Measurements from ENCODE around the gene WNT3A.
"Not testable (repeated sequence)": the region's sequence is repeated elsewhere in the genome, so short reads cannot be mapped to it uniquely, and the experiment has no call there.

Gene WNT3A, protein sequence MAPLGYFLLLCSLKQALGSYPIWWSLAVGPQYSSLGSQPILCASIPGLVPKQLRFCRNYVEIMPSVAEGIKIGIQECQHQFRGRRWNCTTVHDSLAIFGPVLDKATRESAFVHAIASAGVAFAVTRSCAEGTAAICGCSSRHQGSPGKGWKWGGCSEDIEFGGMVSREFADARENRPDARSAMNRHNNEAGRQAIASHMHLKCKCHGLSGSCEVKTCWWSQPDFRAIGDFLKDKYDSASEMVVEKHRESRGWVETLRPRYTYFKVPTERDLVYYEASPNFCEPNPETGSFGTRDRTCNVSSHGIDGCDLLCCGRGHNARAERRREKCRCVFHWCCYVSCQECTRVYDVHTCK

GRCh38 chr1:228006786-228007048 lies at the start of gene WNT3A:
Gene WNT3A (plus strand): TSS chr1:228006998. CDS start chr1:228007129, 131 bp downstream.
- CTCF ChIA-PET: no interaction called here

DNA sequence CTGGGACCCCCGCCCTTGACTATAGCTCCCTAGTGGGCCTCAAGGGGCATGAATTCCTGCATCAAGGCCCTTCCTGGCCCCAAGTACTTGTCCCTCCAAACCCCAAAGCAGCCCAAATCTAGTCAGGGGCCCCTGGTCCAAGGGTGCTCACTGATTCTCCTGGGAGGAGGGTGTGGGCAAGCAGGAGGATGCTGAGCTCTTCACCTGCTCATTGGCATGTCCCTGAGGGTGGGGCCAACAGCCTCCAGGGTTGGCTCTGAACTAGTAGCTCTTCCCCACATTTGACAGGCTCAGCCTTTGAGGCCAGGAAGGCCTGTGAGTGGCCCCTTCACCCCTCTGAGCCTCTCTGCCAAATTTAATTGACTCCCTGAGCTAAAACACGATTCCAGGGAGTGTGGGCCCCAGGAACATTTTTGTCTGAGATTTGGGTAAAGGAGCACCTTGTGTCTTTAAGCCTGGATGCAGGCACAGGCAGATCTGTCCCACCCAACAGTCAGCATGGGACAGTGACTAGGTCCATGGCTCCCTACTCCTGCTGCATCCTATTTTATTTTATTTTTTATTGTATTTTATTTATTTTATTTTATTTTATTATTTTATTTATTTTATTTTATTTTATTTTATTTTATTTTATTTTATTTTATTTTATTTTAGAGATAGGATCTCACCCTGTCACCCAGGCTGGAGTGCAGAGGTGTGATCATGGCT lies 48.0 kb upstream of the WNT3A start:
- DNase-seq (ENCODE audit: extremely low spot score): no peak
- POLR2A ChIA-PET: no interaction called here
- CTCF ChIA-PET: interaction anchor here (0.9 kb wide), 1 partner anchor 9 kb away, joined by 3 read pairs; no protein-coding TSS in a partner anchor
- no peak for TF ChIP-seq CTCF (IDR thresholded peaks at IDR 0.05; ENCODE audit: control extremely low read depth, extremely low read depth, low read depth, missing control alignments)

More at GRCh38 chr1:228006786-228007048, at the start of gene WNT3A:
- no peak for TF ChIP-seq CTCF (IDR thresholded peaks at IDR 0.05; ENCODE audit: control extremely low read depth, extremely low read depth, low read depth, missing control alignments)
- no peak for DNase-seq (ENCODE audit: extremely low spot score)
- POLR2A ChIA-PET: interaction anchor here (0.5 kb wide), 1 partner anchor 82 kb away, joined by 3 read pairs; no protein-coding TSS in a partner anchor

DNA sequence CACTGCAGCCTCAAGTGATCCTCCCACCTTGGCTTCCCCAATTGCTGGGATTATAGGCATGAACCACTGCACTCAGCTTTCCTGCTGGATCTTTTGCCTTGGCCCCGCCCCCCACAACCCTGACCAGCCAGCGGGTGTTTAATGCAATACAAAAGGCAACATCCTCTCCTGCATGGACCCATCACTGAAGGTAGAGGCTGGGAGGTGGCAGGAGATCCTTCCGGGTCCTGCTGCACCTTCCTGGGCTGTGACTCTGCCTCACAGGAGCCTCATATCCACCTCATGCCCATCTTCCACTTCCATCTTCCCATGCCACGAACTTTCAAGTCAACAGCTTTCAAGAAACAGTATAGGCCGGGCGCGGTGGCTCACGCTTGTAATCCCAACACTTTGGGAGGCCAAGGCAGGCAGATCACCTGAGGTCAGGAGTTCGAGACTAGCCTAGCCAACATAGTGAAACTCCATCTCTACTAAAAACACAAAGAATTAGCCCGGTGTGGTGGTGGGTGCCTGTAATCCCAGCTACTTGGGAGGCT lies 47.4 kb upstream of the WNT3A start:
- no peak for TF ChIP-seq CTCF (IDR thresholded peaks at IDR 0.05; ENCODE audit: control extremely low read depth, extremely low read depth, low read depth, missing control alignments)
- POLR2A ChIA-PET: no interaction called here
- CTCF ChIA-PET: interaction anchor here (1.1 kb wide), 1 partner anchor 40 kb away, joined by 3 read pairs; no protein-coding TSS in a partner anchor
- no peak for DNase-seq (ENCODE audit: extremely low spot score)

- DNase-seq (ENCODE audit: extremely low spot score): no peak
- POLR2A ChIA-PET: interaction anchor here (0.6 kb wide), 1 partner anchor 1260 kb away, joined by 4 read pairs; no protein-coding TSS in a partner anchor
- CTCF ChIA-PET: no interaction called here
- TF ChIP-seq CTCF (IDR thresholded peaks at IDR 0.05; ENCODE audit: control extremely low read depth, extremely low read depth, low read depth, missing control alignments): no peak
Measured at GRCh38 chr1:227961651-227962466, 44.9 kb upstream of the WNT3A start.

DNA sequence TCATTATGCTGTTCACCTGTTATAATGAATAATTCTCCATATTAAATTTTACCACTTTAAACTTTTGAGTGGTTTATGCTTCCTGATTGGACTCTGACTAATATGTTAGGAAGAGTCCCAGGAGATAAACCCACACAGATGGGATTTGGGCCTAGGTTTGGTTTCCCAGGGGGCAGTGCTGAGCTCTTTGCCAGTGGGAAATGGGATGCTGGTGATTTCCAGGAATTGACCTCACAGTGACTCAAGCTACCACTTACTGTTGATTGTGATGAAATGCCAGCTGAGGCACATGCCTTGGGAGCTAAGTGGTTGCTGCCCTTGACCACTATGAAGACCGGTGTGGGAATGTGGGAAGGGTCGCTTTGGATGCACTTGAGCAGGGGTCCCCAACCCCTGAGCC lies 40.1 kb upstream of the WNT3A start:
- POLR2A ChIA-PET; DNase-seq (ENCODE audit: extremely low spot score): not testable (repeated sequence)

DNA sequence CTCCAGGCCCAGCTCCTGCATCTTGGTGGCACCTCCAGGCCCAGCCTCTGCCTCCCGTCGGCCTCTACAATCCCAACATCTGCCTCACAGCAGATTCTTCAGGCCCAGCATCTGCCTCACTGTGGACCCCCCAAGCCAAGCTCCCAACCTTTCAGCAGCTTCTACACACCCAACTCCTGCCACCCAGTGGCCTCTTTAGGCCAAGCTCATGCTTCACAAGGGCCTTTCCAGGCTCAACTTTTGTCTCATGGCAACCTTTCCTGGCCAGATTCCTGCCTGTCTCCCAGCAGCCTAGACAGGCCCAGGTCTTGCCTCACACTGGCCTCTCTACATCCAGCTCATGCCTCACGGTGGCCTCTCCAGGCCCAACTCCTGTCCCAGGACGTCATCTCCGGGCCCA lies 39.0 kb upstream of the WNT3A start:
- DNase-seq (ENCODE audit: extremely low spot score): not testable (repeated sequence)

More for the DNA sequence above, 40.1 kb upstream of the WNT3A start:
- CTCF ChIA-PET: not testable (repeated sequence)

GRCh38 chr1:227970076-227970995 lies 36.5 kb upstream of the WNT3A start:
- CTCF ChIA-PET; POLR2A ChIA-PET; DNase-seq (ENCODE audit: extremely low spot score): not testable (repeated sequence)

More for the DNA sequence above, 39.0 kb upstream of the WNT3A start:
- CTCF ChIA-PET, POLR2A ChIA-PET: not testable (repeated sequence)
- peak; percentile 26 for TF ChIP-seq CTCF (IDR thresholded peaks at IDR 0.05; ENCODE audit: control extremely low read depth, extremely low read depth, low read depth, missing control alignments)

GRCh38 chr1:227971216-227971615 lies 35.6 kb upstream of the WNT3A start:
- CTCF ChIA-PET: not testable (repeated sequence)

DNA sequence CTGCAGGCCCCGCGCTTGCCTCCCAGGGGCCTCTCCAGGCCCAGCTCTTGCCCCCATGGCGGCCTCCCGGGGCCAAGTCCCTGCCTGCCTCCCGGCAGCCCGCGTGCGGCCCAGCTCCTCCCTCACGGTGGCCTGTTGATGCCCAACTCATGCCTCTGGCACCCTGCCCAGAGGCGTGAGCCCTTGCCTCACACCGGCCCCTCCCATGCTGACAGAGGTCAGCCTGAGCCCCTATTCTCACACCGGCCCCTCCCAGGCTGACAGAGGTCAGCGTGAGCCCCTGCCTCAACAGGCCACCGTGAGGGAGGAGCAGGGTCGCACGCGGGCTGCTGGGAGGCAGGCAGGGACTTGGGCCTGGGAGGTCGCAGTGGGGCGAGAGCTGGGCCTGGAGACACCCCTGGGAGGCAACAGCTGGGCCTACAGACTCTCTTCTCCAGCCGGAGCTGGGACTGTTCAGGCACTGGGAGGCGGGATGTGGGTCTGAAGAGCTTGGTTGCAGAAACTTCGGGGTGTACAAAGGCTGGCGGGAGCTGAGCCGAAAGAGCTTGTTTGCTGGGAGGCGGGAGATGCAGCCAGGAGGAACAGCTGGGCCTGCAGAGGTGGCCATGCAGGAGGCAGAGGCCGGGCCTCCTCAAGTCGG lies 35.0 kb upstream of the WNT3A start:
- DNase-seq (ENCODE audit: extremely low spot score); CTCF ChIA-PET; POLR2A ChIA-PET: not testable (repeated sequence)

More at GRCh38 chr1:227971216-227971615, 35.6 kb upstream of the WNT3A start:
- POLR2A ChIA-PET; DNase-seq (ENCODE audit: extremely low spot score): not testable (repeated sequence)

Measured in GM10248 (cell line).